Measurements from ENCODE around the gene PRSS3.
"Not testable (repeated sequence)": the region's sequence is repeated elsewhere in the genome, so short reads cannot be mapped to it uniquely, and the experiment has no call there.

The PRSS3 gene

DNA sequence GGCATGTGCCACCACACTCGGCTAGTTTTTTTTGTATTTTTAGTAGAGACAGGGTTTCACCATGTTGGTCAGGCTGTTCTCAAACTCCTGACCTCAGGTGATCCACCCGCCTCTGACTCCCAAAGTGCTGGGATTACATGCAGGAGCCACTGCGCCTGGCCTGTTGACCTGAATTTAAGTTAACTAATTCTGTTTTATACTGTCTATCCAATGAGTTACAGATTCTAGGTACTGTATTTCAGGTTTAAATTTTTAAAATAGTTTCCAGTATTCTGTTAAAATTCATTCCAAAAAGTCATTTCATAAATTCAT, 52.5 kb downstream of the PRSS3 start:
- DNase-seq: peak in 1 of 42 donors; percentile 9
- intact Hi-C loops (cut with DNase I): not testable (repeated sequence)

Measured in head of caudate nucleus (tissue), 42 donors.